ENCODE data around the gene TMEM88.

TMEM88 gene

GRCh38 chr17:7833011-7833794 is 21.7 kb upstream of the TMEM88 start:
- DNase-seq (ENCODE audit: low spot score), result no peak

- peak; percentile 86 for DNase-seq (ENCODE audit: low spot score)
Observed at GRCh38 chr17:7833795-7834541, 20.9 kb upstream of the TMEM88 start, which contains the start of gene KDM6B. TSS of gene KDM6B (plus strand) at chr17:7834217. CDS start at chr17:7845555, 11,338 bp downstream.

GRCh38 chr17:7834542-7834956 is 20.3 kb upstream of the TMEM88 start:
- DNase-seq (ENCODE audit: low spot score), result no peak

- DNase-seq (ENCODE audit: low spot score), result peak; percentile 98
Observed at GRCh38 chr17:7834957-7835813, 19.7 kb upstream of the TMEM88 start.

GRCh38 chr17:7835814-7836595 is 18.9 kb upstream of the TMEM88 start:
- DNase-seq (ENCODE audit: low spot score), result peak; percentile 74

- peak; percentile 56 for DNase-seq (ENCODE audit: low spot score)
Observed at GRCh38 chr17:7836596-7837407, 18.1 kb upstream of the TMEM88 start.

- DNase-seq (ENCODE audit: low spot score), result no peak
Observed at GRCh38 chr17:7837408-7838088, 17.3 kb upstream of the TMEM88 start.

- DNase-seq (ENCODE audit: low spot score), result peak; percentile 73
Observed at GRCh38 chr17:7838090-7839075, 16.5 kb upstream of the TMEM88 start.

- no peak for DNase-seq (ENCODE audit: low spot score)
Observed at GRCh38 chr17:7839190-7839875, 15.5 kb upstream of the TMEM88 start.

GRCh38 chr17:7839876-7840261 is 15.0 kb upstream of the TMEM88 start:
- no peak for DNase-seq (ENCODE audit: low spot score)

GRCh38 chr17:7840441-7840840 is 14.4 kb upstream of the TMEM88 start:
- DNase-seq (ENCODE audit: low spot score), result no peak

- no peak for DNase-seq (ENCODE audit: low spot score)
Observed at GRCh38 chr17:7840875-7841274, 14.0 kb upstream of the TMEM88 start.

- peak; percentile 89 for DNase-seq (ENCODE audit: low spot score)
Observed at GRCh38 chr17:7841396-7841914, 13.4 kb upstream of the TMEM88 start.

GRCh38 chr17:7841915-7842379 is 12.9 kb upstream of the TMEM88 start:
- peak; percentile 89 for DNase-seq (ENCODE audit: low spot score)

- DNase-seq (ENCODE audit: low spot score), result peak; percentile 67
Observed at GRCh38 chr17:7842380-7843256, 12.2 kb upstream of the TMEM88 start.

- no peak for DNase-seq (ENCODE audit: low spot score)
Observed at GRCh38 chr17:7843257-7843535, 11.7 kb upstream of the TMEM88 start.

Measured in globus pallidus (tissue), 1 donor.